Fibroblast of skin of right biceps (primary cell): ENCODE measurements around the gene PRSS53.
"Not testable (repeated sequence)": the region's sequence is repeated elsewhere in the genome, so short reads cannot be mapped to it uniquely, and the experiment has no call there.

Experiments
- DNase-seq: peaks from one replicate; pipeline ENCODE4 v3.0.0-alpha.2; 2013

PRSS53 gene

GRCh38 chr16:31117384-31118222 is 28.9 kb upstream of the PRSS53 start, which contains the start of gene KAT8:
TSS of gene KAT8 (plus strand) at chr16:31117664. CDS start at chr16:31117682, 18 bp downstream.
- DNase-seq, result peak; percentile 98

GRCh38 chr16:31114468-31114867 is 25.7 kb upstream of the PRSS53 start:
- DNase-seq, result no peak

GRCh38 chr16:31113121-31114120 is 24.7 kb upstream of the PRSS53 start:
- no peak for DNase-seq

GRCh38 chr16:31112711-31113110 is 24.0 kb upstream of the PRSS53 start:
- no peak for DNase-seq

GRCh38 chr16:31111881-31112466 is 23.2 kb upstream of the PRSS53 start:
- no peak for DNase-seq

GRCh38 chr16:31110106-31111034 is 21.6 kb upstream of the PRSS53 start:
- DNase-seq, result no peak

- no peak for DNase-seq
These were observed 20.9 kb upstream of the PRSS53 start for GRCh38 chr16:31109622-31110021.

GRCh38 chr16:31108794-31109558 is 20.2 kb upstream of the PRSS53 start:
- DNase-seq, result no peak

- DNase-seq, result peak; percentile 79
These were observed 19.5 kb upstream of the PRSS53 start, which contains the start of gene BCKDK for GRCh38 chr16:31108035-31108793. TSS of gene BCKDK (plus strand) at chr16:31108386. CDS start at chr16:31109224, 838 bp downstream.

- DNase-seq, result no peak
These were observed 18.7 kb upstream of the PRSS53 start for GRCh38 chr16:31107465-31107867.

GRCh38 chr16:31106509-31107464 is 18.0 kb upstream of the PRSS53 start:
- DNase-seq, result no peak

- DNase-seq, result peak; percentile 65
These were observed 17.0 kb upstream of the PRSS53 start for GRCh38 chr16:31105677-31106213.

GRCh38 chr16:31100876-31101641 is 12.3 kb upstream of the PRSS53 start:
- DNase-seq, result not testable (repeated sequence)

GRCh38 chr16:31099860-31100638 is 11.3 kb upstream of the PRSS53 start:
- DNase-seq, result peak; percentile 59

GRCh38 chr16:31094424-31095120 is 5.8 kb upstream of the PRSS53 start, which contains the start of gene VKORC1:
TSS of gene VKORC1 (minus strand) at chr16:31094797. CDS start at chr16:31094729, 68 bp downstream.
- peak; percentile 98 for DNase-seq

GRCh38 chr16:31094088-31094423 is 5.3 kb upstream of the PRSS53 start:
- no peak for DNase-seq
